ENCODE measurements around the gene SLC25A20. TPM values are rescaled to one million over a fixed set of nuclear protein-coding genes. Genes with fewer than 3 reads are reported as not detected.

Gene SLC25A20
- total and polyA plus RNA-seq, 4 donors = 36.9 to 223 (median 86.5) TPM

- TF ChIP-seq GABPA (IDR thresholded peaks at IDR 0.05 in 1 of 2, conservative IDR thresholded peaks at IDR 0.05 in 1 of 2) = no peak
- TF ChIP-seq ATF3 (IDR thresholded peaks at IDR 0.05) = no peak
- Histone ChIP-seq H3K4me1 (ENCODE audit: control insufficient read depth in 4 of 4, insufficient read depth in 4 of 4, low read length in 3 of 4) (peaks cover 0 to 4% (median 0%) of the 10 kb centered on the region in 4 donors), H3K36me3 (ENCODE audit: control insufficient read depth in 4 of 4, insufficient read depth in 3 of 4, low read depth in 1 of 4, low read length in 3 of 4) (no peaks in the 10 kb centered on the region), H3K4me3 (ENCODE audit: low read depth in 1 of 3, low read length in 3 of 3) (no peak overlapping the region), H3K27ac (ENCODE audit: low read depth in 1 of 2, low read length in 2 of 2) (no peak overlapping the region), H3K9me3 (ENCODE audit: control insufficient read depth in 4 of 4, low read length in 3 of 4) (no peaks in the 10 kb centered on the region), H3K9ac (ENCODE audit: low read depth in 1 of 2, low read length in 2 of 2) (no peak overlapping the region), H3K27me3 (ENCODE audit: control insufficient read depth in 4 of 4, insufficient read depth in 4 of 4, low read length in 3 of 4) (no peaks in the 10 kb centered on the region)
- 88% methylated on average over 2 of the region's 2 CpGs for WGBS
- no peak for DNase-seq (ENCODE audit: low spot score)
Measured at GRCh38 chr3:48820612-48821324, 77.9 kb downstream of the SLC25A20 start.

- TF ChIP-seq REST (IDR thresholded peaks at IDR 0.05) = no peak
- TF ChIP-seq HNF4G (IDR thresholded peaks at IDR 0.05) = no peak
- no peak for TF ChIP-seq FOXA2 (IDR thresholded peaks at IDR 0.05)
- TF ChIP-seq RAD21 (IDR thresholded peaks at IDR 0.05) = no peak
- TF ChIP-seq GABPA (IDR thresholded peaks at IDR 0.05 in 1 of 2, conservative IDR thresholded peaks at IDR 0.05 in 1 of 2) = no peak
- no peak for TF ChIP-seq ZBTB33 (IDR thresholded peaks at IDR 0.05)
- TF ChIP-seq NR2F2 (IDR thresholded peaks at IDR 0.05) = no peak
- TF ChIP-seq TAF1 (conservative IDR thresholded peaks at IDR 0.05) = no peak
- TF ChIP-seq FOXA1 (IDR thresholded peaks at IDR 0.05) = no peak
- TF ChIP-seq ATF3 (IDR thresholded peaks at IDR 0.05) = no peak
- no peak for TF ChIP-seq HNF4A (conservative IDR thresholded peaks at IDR 0.05)
- TF ChIP-seq SP1 (IDR thresholded peaks at IDR 0.05) = no peak
- TF ChIP-seq CTCF (IDR thresholded peaks at IDR 0.05; ENCODE audit: low read depth, low read length, missing input control) = no peak
- no peak for TF ChIP-seq EGR1 (IDR thresholded peaks at IDR 0.05; ENCODE audit: low read depth in 2 of 2)
- no peaks in the 10 kb centered on the region for H3K27me3 ChIP-seq (ENCODE audit: control insufficient read depth in 4 of 4, insufficient read depth in 4 of 4, low read length in 3 of 4)
- no peaks in the 10 kb centered on the region for H3K9me3 ChIP-seq (ENCODE audit: control insufficient read depth in 4 of 4, low read length in 3 of 4)
- H3K9ac ChIP-seq (ENCODE audit: low read depth in 1 of 2, low read length in 2 of 2) = no peak overlapping the region
- 96% methylated on average over 7 of the region's 7 CpGs for WGBS
- no peaks in the 10 kb centered on the region for H3K36me3 ChIP-seq (ENCODE audit: control insufficient read depth in 4 of 4, insufficient read depth in 3 of 4, low read depth in 1 of 4, low read length in 3 of 4)
- DNase-seq (ENCODE audit: low spot score) = no peak
- H3K4me3 ChIP-seq (ENCODE audit: low read depth in 1 of 3, low read length in 3 of 3) = no peak overlapping the region
- H3K4me1 ChIP-seq (ENCODE audit: control insufficient read depth in 4 of 4, insufficient read depth in 4 of 4, low read length in 3 of 4) = peaks cover 0 to 4% (median 0%) of the 10 kb centered on the region in 4 donors
- no peak overlapping the region for H3K27ac ChIP-seq (ENCODE audit: low read depth in 1 of 2, low read length in 2 of 2)
Measured at GRCh38 chr3:48819234-48820221, 79.2 kb downstream of the SLC25A20 start.
